GM21619 (cell line): ENCODE measurements around the gene ITPRIPL1.

ENCODE experiments used
- ATAC-seq: cut with Tn5 transposase; IDR thresholded peaks from one replicate; pipeline ENCODE4 v1.9.1; 2021; ENCODE audit not compliant: unreplicated experiment

The ITPRIPL1 gene

GRCh38 chr2:96320728-96321622 lies 4.1 kb upstream of the ITPRIPL1 start:
- ATAC-seq: peak; percentile 21

GRCh38 chr2:96323849-96324248 lies 1.3 kb upstream of the ITPRIPL1 start:
- ATAC-seq: no peak

DNA sequence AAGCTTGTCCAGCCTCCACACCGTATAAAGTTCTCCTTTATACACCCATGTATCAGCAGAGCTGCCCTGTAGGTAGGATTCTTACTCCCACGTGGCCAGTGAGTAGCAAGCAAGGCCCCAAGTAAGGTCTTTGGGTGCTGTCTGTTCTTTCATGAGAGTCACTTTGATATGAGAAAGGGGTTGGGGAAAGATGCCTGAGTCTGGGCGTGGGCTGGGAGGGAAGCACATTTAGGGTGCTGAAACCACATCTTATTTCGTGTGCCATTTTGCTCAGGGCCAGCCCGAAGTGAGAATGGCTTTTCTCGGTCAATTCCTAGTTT lies 436 bp upstream of the ITPRIPL1 start:
- ATAC-seq: no peak

- no peak for ATAC-seq
Observed at GRCh38 chr2:96325884-96326255, 753 bp downstream of the ITPRIPL1 start.

GRCh38 chr2:96326564-96326963 lies 1.4 kb downstream of the ITPRIPL1 start:
- ATAC-seq: no peak

- ATAC-seq: no peak
Observed at GRCh38 chr2:96326990-96327820, 2.1 kb downstream of the ITPRIPL1 start.

- no peak for ATAC-seq
Observed at GRCh38 chr2:96329456-96329855, 4.3 kb downstream of the ITPRIPL1 start.

- no peak for ATAC-seq
Observed at GRCh38 chr2:96329874-96330273, 4.8 kb downstream of the ITPRIPL1 start.

- ATAC-seq: no peak
Observed at GRCh38 chr2:96330407-96330806, 5.3 kb downstream of the ITPRIPL1 start.

DNA sequence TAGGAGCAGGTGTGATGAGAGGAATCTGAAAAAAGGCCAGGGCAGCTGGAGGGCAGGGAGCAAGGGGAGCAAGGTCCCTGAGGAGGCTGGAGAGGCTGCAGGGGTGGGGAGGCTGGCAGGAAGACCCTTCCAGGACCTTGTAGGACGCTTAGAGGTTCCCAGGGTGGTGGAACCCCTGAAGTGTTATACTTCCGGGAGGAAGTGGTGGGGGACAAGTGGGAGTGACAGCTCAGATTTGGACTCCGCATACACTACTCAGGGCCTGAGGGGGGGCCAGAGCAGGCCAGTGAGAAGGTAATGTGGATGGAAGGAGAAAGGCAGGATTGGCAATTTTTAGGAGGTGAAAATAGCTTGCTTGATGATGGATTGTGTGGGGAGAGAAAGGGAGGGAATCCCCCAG lies 8.6 kb downstream of the ITPRIPL1 start:
- ATAC-seq: no peak

DNA sequence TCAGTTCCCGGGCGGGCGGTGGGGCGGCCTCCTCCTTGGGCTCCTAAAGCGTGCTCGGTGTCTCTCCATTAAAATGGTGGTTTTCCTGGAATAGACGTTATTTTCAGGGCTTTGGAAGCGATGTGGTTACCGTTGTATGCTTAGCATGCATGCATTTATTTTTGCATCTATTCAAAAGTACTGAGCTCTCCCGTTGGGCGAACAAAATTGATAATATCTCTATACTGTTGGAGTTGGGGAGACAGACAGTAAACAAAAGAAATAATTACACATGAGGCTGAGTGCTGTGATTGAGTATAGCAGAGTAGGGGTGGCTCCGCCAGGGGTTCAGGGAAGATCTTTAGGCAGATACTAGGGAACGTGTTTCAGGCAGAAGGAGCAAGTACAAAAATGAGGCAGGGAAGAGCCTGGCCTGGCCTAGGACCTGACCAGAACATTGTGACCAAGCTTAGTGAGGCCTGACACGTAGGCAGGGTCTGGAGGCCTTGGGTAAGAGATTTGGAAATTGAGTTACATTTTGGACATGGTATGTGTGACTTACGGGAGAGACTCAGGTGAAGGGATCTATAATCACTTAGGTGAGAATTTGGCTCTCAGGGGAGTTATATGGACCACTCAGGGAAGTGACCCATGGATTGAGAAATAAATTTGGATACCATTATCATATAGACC lies 11.1 kb downstream of the ITPRIPL1 start:
- ATAC-seq: no peak

DNA sequence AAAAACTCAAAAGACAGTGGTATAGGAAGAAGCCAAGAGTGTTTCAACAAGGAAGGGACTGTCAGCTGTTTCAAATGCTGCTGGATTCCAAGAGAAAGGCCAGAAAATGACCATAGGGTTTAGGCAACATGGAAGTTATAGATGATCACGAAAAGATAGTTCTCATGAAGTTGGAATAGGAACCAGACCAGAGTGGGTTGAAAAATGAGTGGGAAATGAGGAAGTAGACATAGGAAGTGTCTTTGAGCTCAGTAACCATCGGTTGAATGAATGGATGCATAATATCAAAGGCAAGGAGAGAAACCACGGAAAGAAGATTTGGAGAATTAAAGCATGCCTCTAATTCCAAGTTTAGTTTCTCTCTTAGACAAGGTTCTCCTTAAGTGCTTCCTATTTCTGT lies 11.8 kb downstream of the ITPRIPL1 start:
- no peak for ATAC-seq

- ATAC-seq: no peak
Observed at GRCh38 chr2:96340493-96341414, 15.6 kb downstream of the ITPRIPL1 start.

DNA sequence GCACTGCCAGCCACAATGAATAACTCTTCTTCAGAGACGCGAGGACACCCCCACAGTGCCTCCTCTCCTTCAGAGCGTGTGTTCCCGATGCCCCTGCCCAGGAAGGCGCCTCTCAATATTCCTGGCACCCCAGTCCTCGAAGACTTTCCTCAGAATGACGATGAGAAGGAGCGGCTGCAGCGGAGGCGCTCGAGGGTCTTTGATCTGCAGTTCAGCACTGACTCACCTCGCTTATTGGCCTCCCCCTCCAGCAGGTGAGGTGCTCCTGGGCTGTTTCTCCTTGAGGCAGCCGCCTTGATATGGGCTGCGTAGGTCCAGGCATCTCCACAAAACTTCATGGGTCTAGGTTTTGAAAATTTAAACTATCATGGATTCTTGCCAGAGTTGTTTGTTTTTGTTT lies 16.5 kb downstream of the ITPRIPL1 start:
- no peak for ATAC-seq

GRCh38 chr2:96342085-96342484 lies 17.0 kb downstream of the ITPRIPL1 start:
- peak; percentile 32 for ATAC-seq

GRCh38 chr2:96344011-96344410 lies 18.9 kb downstream of the ITPRIPL1 start:
- peak; percentile 83 for ATAC-seq

- no peak for ATAC-seq
Observed at GRCh38 chr2:96345438-96345837, 20.3 kb downstream of the ITPRIPL1 start.

- no peak for ATAC-seq
Observed at GRCh38 chr2:96345868-96346462, 20.8 kb downstream of the ITPRIPL1 start.

GRCh38 chr2:96347395-96347794 lies 22.3 kb downstream of the ITPRIPL1 start:
- no peak for ATAC-seq

DNA sequence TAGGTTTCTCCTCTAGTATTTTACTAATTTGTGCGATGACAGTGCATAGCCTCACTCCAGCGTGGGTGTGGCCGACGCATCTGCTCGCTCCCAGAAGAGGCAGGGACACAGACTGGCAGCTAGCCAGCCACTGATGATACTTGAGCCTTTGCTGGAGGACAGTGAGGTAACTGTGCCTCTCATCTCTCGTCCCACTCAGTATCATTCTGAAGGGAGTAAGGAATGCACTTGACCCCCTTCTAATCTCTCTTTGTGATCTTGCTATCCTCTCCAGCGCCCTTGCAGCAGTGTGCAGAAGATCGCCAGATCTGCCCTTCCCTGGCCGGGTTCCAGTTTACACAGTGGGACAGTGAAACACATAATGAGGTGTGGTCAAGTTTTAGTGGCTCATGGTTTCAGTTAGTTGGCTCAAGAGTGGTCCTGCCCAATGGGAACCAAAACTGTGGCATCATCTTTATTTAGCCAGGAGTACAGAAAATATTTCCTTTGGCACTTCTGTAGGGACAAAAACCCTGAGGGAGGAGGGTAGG lies 28.0 kb downstream of the ITPRIPL1 start:
- ATAC-seq: no peak
